Activated CD4-positive, alpha-beta T cell treated with anti-CD3 and anti-CD28 coated beads, Interleukin-2, Interleukin-6, amounts not matched to agents 100 ng/mL and 50 ng/mL, durations not matched to agents 16 hours and 8 hours (primary cell): ENCODE data around the gene HIVEP1.

Experiments used
- DNase-seq: peaks from one replicate; pipeline ENCODE4 v3.0.0-alpha.2; 2020

Gene HIVEP1

GRCh38 chr6:11994875-11995461, 17.1 kb upstream of the HIVEP1 start:
- DNase-seq, result no peak

- DNase-seq, result no peak
Observed at GRCh38 chr6:11996751-11997150, 15.4 kb upstream of the HIVEP1 start.

GRCh38 chr6:11999246-11999645, 12.9 kb upstream of the HIVEP1 start:
- DNase-seq, result no peak

- DNase-seq, result no peak
Observed at GRCh38 chr6:12000174-12000573, 11.9 kb upstream of the HIVEP1 start.

GRCh38 chr6:12001004-12001705, 11.0 kb upstream of the HIVEP1 start:
- DNase-seq, result no peak

GRCh38 chr6:12001706-12002435, 10.2 kb upstream of the HIVEP1 start:
- no peak for DNase-seq

- DNase-seq, result no peak
Observed at GRCh38 chr6:12007473-12007872, 4.6 kb upstream of the HIVEP1 start.

- DNase-seq, result no peak
Observed at GRCh38 chr6:12007887-12008286, 4.2 kb upstream of the HIVEP1 start.

- peak; percentile 84 for DNase-seq
Observed at GRCh38 chr6:12008366-12009179, 3.5 kb upstream of the HIVEP1 start.

GRCh38 chr6:12009180-12009685, 2.9 kb upstream of the HIVEP1 start:
- peak; percentile 14 for DNase-seq

- DNase-seq, result no peak
Observed at GRCh38 chr6:12009876-12010634, 2.1 kb upstream of the HIVEP1 start.

GRCh38 chr6:12010635-12011275, 1.4 kb upstream of the HIVEP1 start:
- DNase-seq, result no peak

- DNase-seq, result peak; percentile 97
Observed at GRCh38 chr6:12011276-12012037, 655 bp upstream of the HIVEP1 start.

- DNase-seq, result peak; percentile 86
Observed at GRCh38 chr6:12012558-12013306, 620 bp downstream of the HIVEP1 start.

GRCh38 chr6:12013307-12013719, 1.2 kb downstream of the HIVEP1 start:
- DNase-seq, result no peak

- no peak for DNase-seq
Observed at GRCh38 chr6:12014027-12014872, 2.1 kb downstream of the HIVEP1 start.

GRCh38 chr6:12014873-12015149, 2.7 kb downstream of the HIVEP1 start:
- no peak for DNase-seq

GRCh38 chr6:12017263-12017662, 5.2 kb downstream of the HIVEP1 start:
- DNase-seq, result no peak

- DNase-seq, result no peak
Observed at GRCh38 chr6:12017876-12018401, 5.8 kb downstream of the HIVEP1 start.
